Measurements from ENCODE around the gene ZGPAT. TPM values are rescaled to one million over a fixed set of nuclear protein-coding genes. Genes with fewer than 3 reads are reported as not detected.

ZGPAT gene
- total and polyA plus RNA-seq, 2 of the 13 experiments (the other 11 are each of a cell fraction or from before 2014, with no cell fraction given): 23.0 to 41.9 TPM

DNA sequence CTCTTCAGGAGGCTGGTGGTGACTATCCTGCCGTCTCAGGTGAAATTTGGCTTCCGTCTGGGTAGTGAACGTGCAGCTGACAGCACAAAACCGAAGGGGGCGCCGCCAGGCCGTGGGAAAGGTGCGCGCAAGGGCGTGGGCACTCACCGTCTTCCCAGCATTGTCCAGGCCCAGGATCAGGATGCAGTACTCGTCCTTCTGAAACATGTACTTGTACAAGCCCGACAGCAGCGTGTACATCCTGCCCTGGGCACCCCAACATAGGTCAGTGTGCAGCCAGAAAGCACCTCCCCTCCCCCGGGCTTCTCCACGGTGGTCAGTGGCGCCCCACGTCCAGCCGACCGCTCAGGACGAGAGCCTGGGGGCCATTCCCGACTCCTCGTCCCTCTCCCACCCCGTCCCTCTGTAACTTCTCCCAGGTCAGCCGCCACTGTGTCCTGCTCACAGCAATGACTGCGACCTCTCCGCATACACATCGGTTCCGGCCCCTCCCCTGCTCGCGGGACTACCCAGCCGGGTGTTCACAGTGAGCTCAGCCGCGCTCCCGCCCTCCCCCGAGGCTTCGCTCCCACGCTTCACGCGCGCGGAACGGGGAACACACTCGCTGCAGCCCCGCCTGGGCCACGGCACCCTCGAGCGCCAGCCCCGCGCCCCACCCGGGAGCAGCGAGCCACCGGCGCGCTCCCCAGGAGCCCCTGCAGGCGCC is 834 bp upstream of the ZGPAT start (continued):
- TF ChIP-seq ZBTB7A (CRISPR knock-in tag; IDR thresholded peaks at IDR 0.05) (no peak), ZBTB20 (CRISPR knock-in tag; IDR thresholded peaks at IDR 0.05; ENCODE audit: borderline replicate concordance, low read depth) (0 out of 2 replicates have a peak, but pooled peaks have one; percentile 47), AGO2 (optimal IDR thresholded peaks at IDR 0.05; ENCODE audit: low read depth, low read length) (peak; percentile 96), ZNF558 (CRISPR knock-in tag; IDR thresholded peaks at IDR 0.05; ENCODE audit: borderline replicate concordance) (0 out of 2 replicates have a peak, but pooled peaks have one; percentile 19), HNRNPLL (IDR thresholded peaks at IDR 0.05; ENCODE audit: low read depth, low read length, poor library complexity, severe bottlenecking) (peak; percentile 40), NR2F2 (IDR thresholded peaks at IDR 0.05; ENCODE audit: borderline replicate concordance, low read depth) (no peak), KLF11 (CRISPR knock-in tag; IDR thresholded peaks at IDR 0.05) (peak; percentile 66; the same call in 1 of the 2 replicates), ZIK1 (CRISPR knock-in tag; IDR thresholded peaks at IDR 0.05; ENCODE audit: borderline replicate concordance, low read depth) (peak; percentile 40; the same call in 1 of the 2 replicates), NCOA5 (CRISPR knock-in tag; IDR thresholded peaks at IDR 0.05) (no peak), SSRP1 (CRISPR knock-in tag; IDR thresholded peaks at IDR 0.05) (peak; percentile 91; the same call in 1 of the 2 replicates), ZNF350 (CRISPR knock-in tag; IDR thresholded peaks at IDR 0.05; ENCODE audit: borderline replicate concordance, low read depth) (no peak; the same call in none of the 2 replicates), MEIS1 (CRISPR knock-in tag; IDR thresholded peaks at IDR 0.05; ENCODE audit: borderline replicate concordance) (peak; percentile 76), ZFP41 (CRISPR knock-in tag; IDR thresholded peaks at IDR 0.05; ENCODE audit: borderline replicate concordance) (peak; percentile 15; the same call in 1 of the 2 replicates), FOXK1 (CRISPR knock-in tag; IDR thresholded peaks at IDR 0.05; ENCODE audit: borderline replicate concordance, low read depth) (no peak; the same call in 1 of the 2 replicates), ARHGAP35 (CRISPR knock-in tag; IDR thresholded peaks at IDR 0.05; ENCODE audit: borderline replicate concordance) (0 out of 2 replicates have a peak, but pooled peaks have one; percentile 20), ZNF737 (CRISPR knock-in tag; IDR thresholded peaks at IDR 0.05; ENCODE audit: borderline replicate concordance) (peak; percentile 42; the same call in 1 of the 2 replicates), SMAD3 (CRISPR knock-in tag; IDR thresholded peaks at IDR 0.05) (peak; percentile 69; the same call in 1 of the 2 replicates)
- TF ChIP-seq, protein P1, sequence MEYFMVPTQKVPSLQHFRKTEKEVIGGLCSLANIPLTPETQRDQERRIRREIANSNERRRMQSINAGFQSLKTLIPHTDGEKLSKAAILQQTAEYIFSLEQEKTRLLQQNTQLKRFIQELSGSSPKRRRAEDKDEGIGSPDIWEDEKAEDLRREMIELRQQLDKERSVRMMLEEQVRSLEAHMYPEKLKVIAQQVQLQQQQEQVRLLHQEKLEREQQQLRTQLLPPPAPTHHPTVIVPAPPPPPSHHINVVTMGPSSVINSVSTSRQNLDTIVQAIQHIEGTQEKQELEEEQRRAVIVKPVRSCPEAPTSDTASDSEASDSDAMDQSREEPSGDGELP (IDR thresholded peaks at IDR 0.05; ENCODE audit: borderline replicate concordance, low read depth): peak; percentile 76; the same call in 1 of the 2 replicates
- TF ChIP-seq, protein P2, sequence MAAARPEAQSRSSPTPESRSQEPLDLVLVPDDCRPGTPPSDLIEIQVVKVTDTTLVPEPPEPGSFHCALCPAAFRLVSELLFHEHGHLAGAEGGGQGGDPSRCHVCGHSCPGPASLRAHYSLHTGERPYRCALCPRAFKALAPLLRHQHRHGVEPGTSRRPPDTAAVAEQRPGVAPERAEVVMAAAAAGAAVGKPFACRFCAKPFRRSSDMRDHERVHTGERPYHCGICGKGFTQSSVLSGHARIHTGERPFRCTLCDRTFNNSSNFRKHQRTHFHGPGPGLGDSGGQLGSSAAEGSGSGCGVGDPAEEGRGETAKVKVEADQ (CRISPR knock-in tag; IDR thresholded peaks at IDR 0.05; ENCODE audit: borderline replicate concordance): peak; percentile 5; the same call in 1 of the 2 replicates
- TF ChIP-seq, protein P3, sequence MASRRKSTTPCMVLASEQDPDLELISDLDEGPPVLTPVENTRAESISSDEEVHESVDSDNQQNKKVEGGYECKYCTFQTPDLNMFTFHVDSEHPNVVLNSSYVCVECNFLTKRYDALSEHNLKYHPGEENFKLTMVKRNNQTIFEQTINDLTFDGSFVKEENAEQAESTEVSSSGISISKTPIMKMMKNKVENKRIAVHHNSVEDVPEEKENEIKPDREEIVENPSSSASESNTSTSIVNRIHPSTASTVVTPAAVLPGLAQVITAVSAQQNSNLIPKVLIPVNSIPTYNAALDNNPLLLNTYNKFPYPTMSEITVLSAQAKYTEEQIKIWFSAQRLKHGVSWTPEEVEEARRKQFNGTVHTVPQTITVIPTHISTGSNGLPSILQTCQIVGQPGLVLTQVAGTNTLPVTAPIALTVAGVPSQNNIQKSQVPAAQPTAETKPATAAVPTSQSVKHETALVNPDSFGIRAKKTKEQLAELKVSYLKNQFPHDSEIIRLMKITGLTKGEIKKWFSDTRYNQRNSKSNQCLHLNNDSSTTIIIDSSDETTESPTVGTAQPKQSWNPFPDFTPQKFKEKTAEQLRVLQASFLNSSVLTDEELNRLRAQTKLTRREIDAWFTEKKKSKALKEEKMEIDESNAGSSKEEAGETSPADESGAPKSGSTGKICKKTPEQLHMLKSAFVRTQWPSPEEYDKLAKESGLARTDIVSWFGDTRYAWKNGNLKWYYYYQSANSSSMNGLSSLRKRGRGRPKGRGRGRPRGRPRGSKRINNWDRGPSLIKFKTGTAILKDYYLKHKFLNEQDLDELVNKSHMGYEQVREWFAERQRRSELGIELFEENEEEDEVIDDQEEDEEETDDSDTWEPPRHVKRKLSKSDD (CRISPR knock-in tag; IDR thresholded peaks at IDR 0.05; ENCODE audit: low read depth): 0 out of 2 replicates have a peak, but pooled peaks have one; percentile 89
- TF ChIP-seq, protein P4, sequence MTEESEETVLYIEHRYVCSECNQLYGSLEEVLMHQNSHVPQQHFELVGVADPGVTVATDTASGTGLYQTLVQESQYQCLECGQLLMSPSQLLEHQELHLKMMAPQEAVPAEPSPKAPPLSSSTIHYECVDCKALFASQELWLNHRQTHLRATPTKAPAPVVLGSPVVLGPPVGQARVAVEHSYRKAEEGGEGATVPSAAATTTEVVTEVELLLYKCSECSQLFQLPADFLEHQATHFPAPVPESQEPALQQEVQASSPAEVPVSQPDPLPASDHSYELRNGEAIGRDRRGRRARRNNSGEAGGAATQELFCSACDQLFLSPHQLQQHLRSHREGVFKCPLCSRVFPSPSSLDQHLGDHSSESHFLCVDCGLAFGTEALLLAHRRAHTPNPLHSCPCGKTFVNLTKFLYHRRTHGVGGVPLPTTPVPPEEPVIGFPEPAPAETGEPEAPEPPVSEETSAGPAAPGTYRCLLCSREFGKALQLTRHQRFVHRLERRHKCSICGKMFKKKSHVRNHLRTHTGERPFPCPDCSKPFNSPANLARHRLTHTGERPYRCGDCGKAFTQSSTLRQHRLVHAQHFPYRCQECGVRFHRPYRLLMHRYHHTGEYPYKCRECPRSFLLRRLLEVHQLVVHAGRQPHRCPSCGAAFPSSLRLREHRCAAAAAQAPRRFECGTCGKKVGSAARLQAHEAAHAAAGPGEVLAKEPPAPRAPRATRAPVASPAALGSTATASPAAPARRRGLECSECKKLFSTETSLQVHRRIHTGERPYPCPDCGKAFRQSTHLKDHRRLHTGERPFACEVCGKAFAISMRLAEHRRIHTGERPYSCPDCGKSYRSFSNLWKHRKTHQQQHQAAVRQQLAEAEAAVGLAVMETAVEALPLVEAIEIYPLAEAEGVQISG (CRISPR knock-in tag; IDR thresholded peaks at IDR 0.05): peak; percentile 80
